Prostate gland (tissue), 2 donors: ENCODE results near the gene SCUBE1.

Source experiments
- CTCF ChIP-seq, 4 experiments: fragments of 200-600 bp in 2 of 4; fragments of 450-650 bp in 2 of 4; sonication (generic) in 2 of 4; IDR thresholded peaks; 1 replicate in 3 of 4; 2 replicates in 1 of 4; pipeline ENCODE4 v1.5.1; 2016 to 2019; ENCODE audit warnings: antibody characterized with exemption in 4 of 4, mild to moderate bottlenecking in 2 of 4, moderate library complexity in 2 of 4
- POLR2A ChIP-seq: fragments of 450-650 bp; IDR thresholded peaks from one replicate; pipeline ENCODE4 v1.6.1; 2016; ENCODE audit warnings: antibody characterized with exemption, mild to moderate bottlenecking

- no peak for TF ChIP-seq CTCF (IDR thresholded peaks at IDR 0.05)
- TF ChIP-seq POLR2A, result no peak
These were observed 51.8 kb downstream of the SCUBE1 start for GRCh38 chr22:43291381-43291780.
